Endothelial cell of umbilical vein (primary cell): ENCODE data around the gene MAGEA2B. TPM values are rescaled to one million over a fixed set of nuclear protein-coding genes. Genes with fewer than 3 reads are reported as not detected.

Experiments
- BruUV-seq: library from RNA; stranded (reverse); fragments of 400-500 nt; replicated peaks from 2 replicates; lab custom pipeline; 2021; lab: Mats Ljungman, UMichigan
- CTCF ChIA-PET: fragments of 300-600, 350-600 bp; sonication (Branson Sonifier 250); formaldehyde crosslinking; loops from one replicate; lab custom pipeline; 2021; ENCODE audit warnings: antibody characterized with exemption, inconsistent platforms; lab: Charles Lee
- POLR2A ChIA-PET: fragments of 300-600, 350-600 bp; sonication (Branson Sonifier 250); formaldehyde crosslinking; loops from one replicate; lab custom pipeline; 2021; ENCODE audit warnings: antibody characterized with exemption, inconsistent platforms; lab: Charles Lee
- DNase-seq: peaks from one replicate; pipeline ENCODE4 v3.0.0-alpha.2; 2011; ENCODE audit warnings: low read depth, low spot score
- FAIRE-seq: peaks from 2 replicates; lab custom pipeline; 2011; peaks lifted over from hg19 to GRCh38; lab: Jason Lieb, UNC
- H2AFZ ChIP-seq: 2 replicates; pipeline ENCODE4 v1.6.0; 2012; ENCODE audit warnings: low read depth, low read length, control low read depth, inconsistent platforms
- H3K27ac ChIP-seq: 2 replicates; pipeline ENCODE4 v1.5.1; 2011; ENCODE audit warnings: low read depth, mild to moderate bottlenecking, control low read depth, low read length, moderate library complexity; ENCODE audit not compliant: insufficient read depth
- H3K27me3 ChIP-seq, 2 experiments: 2 replicates each; pipeline versions ENCODE4 v1.6.0 to v1.6.1; 2011; ENCODE audit warnings: low read length in 2 of 2, mixed read lengths in 1 of 2; ENCODE audit not compliant: control insufficient read depth in 2 of 2, insufficient read depth in 2 of 2
- H3K36me3 ChIP-seq, 2 experiments: 2 replicates in 1 of 2; 3 replicates in 1 of 2; pipeline ENCODE4 v1.5.1; 2011; ENCODE audit warnings: low read length in 2 of 2, mild to moderate bottlenecking in 1 of 2, moderate library complexity in 1 of 2; ENCODE audit not compliant: control insufficient read depth in 2 of 2, insufficient read depth in 2 of 2; ENCODE audit errors: extremely low read depth in 1 of 2
- H3K4me1 ChIP-seq: 3 replicates; pipeline ENCODE4 v1.5.1; 2011; ENCODE audit warnings: mild to moderate bottlenecking, low read length; ENCODE audit not compliant: control insufficient read depth, insufficient read depth; ENCODE audit errors: extremely low read depth
- H3K4me2 ChIP-seq: 2 replicates; pipeline ENCODE4 v1.6.1; 2011; ENCODE audit warnings: low read length, control low read depth, mixed read lengths; ENCODE audit not compliant: insufficient read depth
- H3K4me3 ChIP-seq, 3 experiments: fragments of 200-600 bp in 1 of 3; sonication (generic), shearing (Covaris generic) in 1 of 3; replicated peaks in 1 of 3; 2 replicates each; pipeline ENCODE4 v1.5.1; 2011 to 2016; ENCODE audit warnings: control low read depth in 3 of 3, low read length in 3 of 3, mild to moderate bottlenecking in 2 of 3, inconsistent platforms in 1 of 3, low read depth in 1 of 3, moderate library complexity in 1 of 3; ENCODE audit not compliant: insufficient read depth in 1 of 3
- H3K79me2 ChIP-seq: 2 replicates; pipeline ENCODE4 v1.6.0; 2012; ENCODE audit warnings: low read length, inconsistent platforms; ENCODE audit not compliant: control insufficient read depth, insufficient read depth
- H3K9ac ChIP-seq: replicated peaks from 2 replicates; pipeline ENCODE3; 2011; ENCODE audit warnings: low read length, control low read depth; ENCODE audit not compliant: insufficient read depth; ENCODE audit errors: extremely low read depth
- H3K9me1 ChIP-seq: replicated peaks from 3 replicates; pipeline ENCODE4 v1.6.0; 2011; ENCODE audit warnings: mild to moderate bottlenecking, low read length; ENCODE audit not compliant: control insufficient read depth, insufficient read depth; ENCODE audit errors: extremely low read depth
- H3K9me3 ChIP-seq: replicated peaks from 2 replicates; pipeline ENCODE4 v1.5.1; 2012; ENCODE audit warnings: low read length, inconsistent platforms; ENCODE audit not compliant: control insufficient read depth, insufficient read depth
- H4K20me1 ChIP-seq: replicated peaks from 2 replicates; pipeline ENCODE3; 2011; ENCODE audit warnings: mild to moderate bottlenecking, low read length; ENCODE audit not compliant: control insufficient read depth, insufficient read depth; ENCODE audit errors: extremely low read depth
- EZH2 ChIP-seq: IDR thresholded peaks from 2 replicates; pipeline ENCODE4 v1.6.1; 2012; ENCODE audit warnings: borderline replicate concordance, low read depth, mild to moderate bottlenecking, moderate library complexity, low read length, inconsistent platforms; ENCODE audit not compliant: severe bottlenecking
- FOS ChIP-seq: IDR thresholded peaks from 2 replicates; pipeline ENCODE4 v1.6.1; 2011; ENCODE audit warnings: mild to moderate bottlenecking, low read length, moderate library complexity, borderline replicate concordance; ENCODE audit not compliant: insufficient read depth
- JUN ChIP-seq: IDR thresholded peaks from 2 replicates; pipeline ENCODE4 v1.6.1; 2011; ENCODE audit warnings: borderline replicate concordance, low read depth; ENCODE audit not compliant: insufficient read length, insufficient read depth
- MYC ChIP-seq: IDR thresholded peaks from one replicate; pipeline ENCODE4 v1.6.1; 2011; ENCODE audit warnings: mild to moderate bottlenecking, low read depth, low read length
- POLR2AphosphoS5 ChIP-seq: IDR thresholded peaks from 2 replicates; pipeline ENCODE4 v1.6.1; 2012; ENCODE audit warnings: low read depth, mild to moderate bottlenecking, control low read depth, low read length, moderate library complexity; ENCODE audit not compliant: insufficient read depth
- dilution Hi-C: fragments of 300-500 bp; cut with MboI; formaldehyde crosslinking; loops from one replicate; pipeline ENCODE4 v1.15.0; 2019; ENCODE audit warnings: low sequenced_read_pairs; ENCODE audit not compliant: extremely low pct_ligation_motif_present
- intact Hi-C: fragments of 100-400 bp; cut with micrococcal nuclease; formaldehyde crosslinking; loops from one replicate; pipeline ENCODE4 v1.10.0; 2022
- polyA plus RNA-seq, 4 experiments: library from polyadenylated mRNA; depleted of rRNA in 3 of 4; stranded (reverse) in 3 of 4; unstranded in 1 of 4; fragments of >200 nt; gene quantifications; 2 replicates each; pipeline versions ENCODE4 v1.2.1 to v1.2.3, GENCODE V29; 2011 to 2012; ENCODE audit warnings: missing spikeins in 1 of 4
- total RNA-seq: library from RNA; stranded (reverse); gene quantifications from 2 replicates; pipeline ENCODE4 v1.2.3, GENCODE V29; 2021
- TF ChIP-seq, protein P1 (sequence below): IDR thresholded peaks from 2 replicates; pipeline ENCODE4 v1.6.1; 2011; ENCODE audit not compliant: insufficient read depth, insufficient read length
- TF ChIP-seq, protein P2 (sequence below), 2 donors: IDR thresholded peaks; 1 replicate in 1 of 2; 2 replicates in 1 of 2; pipeline ENCODE4 v1.5.1; 2011; ENCODE audit warnings: low read length in 2 of 2, mild to moderate bottlenecking in 2 of 2, moderate library complexity in 2 of 2, control low read depth in 1 of 2, inconsistent platforms in 1 of 2, low read depth in 1 of 2; ENCODE audit not compliant: insufficient read depth in 1 of 2; ENCODE audit errors: extremely low read depth in 1 of 2

MAGEA2B gene
- total and polyA plus RNA-seq, 2 donors (not counting 3 experiments of a cell fraction or from before 2014, with no cell fraction given): not detected

DNA sequence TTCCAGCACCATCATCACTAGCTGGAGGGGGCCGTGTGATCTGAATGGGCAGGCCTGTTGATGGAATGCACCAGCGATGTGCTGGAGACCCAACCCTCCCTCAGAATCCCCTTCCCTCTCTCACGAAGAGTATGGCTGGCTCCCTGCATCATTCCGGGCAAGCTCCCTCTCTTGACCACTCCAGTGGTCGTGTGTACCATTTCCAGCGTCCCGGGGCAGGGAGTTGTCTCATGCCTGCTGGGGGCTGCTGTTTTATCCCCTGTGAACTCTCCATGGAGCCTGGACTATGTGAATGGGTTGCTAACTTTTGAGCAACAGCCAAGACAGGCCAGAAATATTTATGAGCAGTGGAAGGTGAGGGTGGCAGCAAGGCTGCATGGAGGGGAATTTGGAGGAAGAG, 11.0 kb downstream of the MAGEA2B start:
- intact Hi-C loops (no loop called here), dilution Hi-C loops (no loop called here)
- Histone ChIP-seq H3K9me3 (no peaks in the 10 kb centered on the region), H3K79me2 (no peaks in the 10 kb centered on the region), H2AFZ (no peak overlapping the region), H3K9ac (no peak overlapping the region), H3K36me3 (no peaks in the 10 kb centered on the region), H3K9me1 (no peaks in the 10 kb centered on the region), H3K4me2 (no peak overlapping the region), H3K27ac (no peak overlapping the region), H3K4me3 (no peak overlapping the region), H3K27me3 (no peaks in the 10 kb centered on the region), H3K4me1 (no peaks in the 10 kb centered on the region), H4K20me1 (no peaks in the 10 kb centered on the region)
- no TSS peak for BruUV-seq
- ChIA-PET POLR2A (no interaction called here), CTCF (no interaction called here)
- TF ChIP-seq POLR2AphosphoS5 (no peak), JUN (no peak), MYC (no peak), FOS (no peak), EZH2 (no peak)
- TF ChIP-seq, protein P1, sequence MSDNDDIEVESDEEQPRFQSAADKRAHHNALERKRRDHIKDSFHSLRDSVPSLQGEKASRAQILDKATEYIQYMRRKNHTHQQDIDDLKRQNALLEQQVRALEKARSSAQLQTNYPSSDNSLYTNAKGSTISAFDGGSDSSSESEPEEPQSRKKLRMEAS: no peak
- TF ChIP-seq, protein P2, sequence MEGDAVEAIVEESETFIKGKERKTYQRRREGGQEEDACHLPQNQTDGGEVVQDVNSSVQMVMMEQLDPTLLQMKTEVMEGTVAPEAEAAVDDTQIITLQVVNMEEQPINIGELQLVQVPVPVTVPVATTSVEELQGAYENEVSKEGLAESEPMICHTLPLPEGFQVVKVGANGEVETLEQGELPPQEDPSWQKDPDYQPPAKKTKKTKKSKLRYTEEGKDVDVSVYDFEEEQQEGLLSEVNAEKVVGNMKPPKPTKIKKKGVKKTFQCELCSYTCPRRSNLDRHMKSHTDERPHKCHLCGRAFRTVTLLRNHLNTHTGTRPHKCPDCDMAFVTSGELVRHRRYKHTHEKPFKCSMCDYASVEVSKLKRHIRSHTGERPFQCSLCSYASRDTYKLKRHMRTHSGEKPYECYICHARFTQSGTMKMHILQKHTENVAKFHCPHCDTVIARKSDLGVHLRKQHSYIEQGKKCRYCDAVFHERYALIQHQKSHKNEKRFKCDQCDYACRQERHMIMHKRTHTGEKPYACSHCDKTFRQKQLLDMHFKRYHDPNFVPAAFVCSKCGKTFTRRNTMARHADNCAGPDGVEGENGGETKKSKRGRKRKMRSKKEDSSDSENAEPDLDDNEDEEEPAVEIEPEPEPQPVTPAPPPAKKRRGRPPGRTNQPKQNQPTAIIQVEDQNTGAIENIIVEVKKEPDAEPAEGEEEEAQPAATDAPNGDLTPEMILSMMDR (IDR thresholded peaks at IDR 0.05; ENCODE audit: extremely low read depth in 1 of 2, insufficient read depth in 1 of 2, low read depth in 1 of 2, low read length in 2 of 2): no peak
- FAIRE-seq: no peak
- no peak for DNase-seq
